Calu3 (cell line): ENCODE results near the gene LST1. TPM values are rescaled to one million over a fixed set of nuclear protein-coding genes. Genes with fewer than 3 reads are reported as not detected.
"Not testable (repeated sequence)": the region's sequence is repeated elsewhere in the genome, so short reads cannot be mapped to it uniquely, and the experiment has no call there.

ENCODE experiments used
- BruUV-seq: library from RNA; stranded (reverse); fragments of 400-500 nt; replicated peaks from 2 replicates; lab custom pipeline; 2021; lab: Mats Ljungman, UMichigan
- CTCF ChIA-PET: fragments of 300-600 bp; sonication (Branson Sonifier 250); formaldehyde crosslinking; loops from one replicate; lab custom pipeline; 2022; ENCODE audit warnings: antibody characterized with exemption; lab: Charles Lee
- DNase-seq: peaks from one replicate; pipeline ENCODE4 v3.0.0; 2022
- H3K27ac Mint-ChIP-seq: one replicate; pipeline ENCODE4 v1.8.0; 2022; ENCODE audit warnings: mixed read lengths; ENCODE audit not compliant: unreplicated experiment
- H3K27me3 Mint-ChIP-seq: one replicate; pipeline ENCODE4 v1.8.0; 2022; ENCODE audit warnings: mixed read lengths; ENCODE audit not compliant: unreplicated experiment
- H3K36me3 Mint-ChIP-seq: one replicate; pipeline ENCODE4 v1.8.0; 2022; ENCODE audit warnings: mild to moderate bottlenecking, moderate library complexity, mixed read lengths; ENCODE audit not compliant: insufficient read depth, unreplicated experiment
- H3K4me1 Mint-ChIP-seq: one replicate; pipeline ENCODE4 v1.8.0; 2022; ENCODE audit warnings: mild to moderate bottlenecking, low read depth, mixed read lengths; ENCODE audit not compliant: unreplicated experiment
- H3K4me3 Mint-ChIP-seq: one replicate; pipeline ENCODE4 v1.8.0; 2022; ENCODE audit warnings: mild to moderate bottlenecking, low read depth, moderate library complexity, mixed read lengths; ENCODE audit not compliant: unreplicated experiment
- H3K9me3 Mint-ChIP-seq: one replicate; pipeline ENCODE4 v1.8.0; 2022; ENCODE audit warnings: low read depth, mixed read lengths; ENCODE audit not compliant: unreplicated experiment
- CTCF ChIP-seq: fragments of 200-600 bp; IDR thresholded peaks from one replicate; pipeline ENCODE4 v1.8.0; 2022; ENCODE audit warnings: antibody characterized with exemption; ENCODE audit not compliant: unreplicated experiment
- intact Hi-C: fragments of 100-400 bp; cut with micrococcal nuclease; formaldehyde crosslinking; loops from one replicate; pipeline ENCODE4 v1.10.0; 2022; ENCODE audit not compliant: unreplicated experiment
- total RNA-seq: library from RNA; stranded (reverse); gene quantifications from 2 replicates; pipeline ENCODE4 v1.2.3, GENCODE V29; 2022

The LST1 gene
- total RNA-seq, 1 experiment from 2014 or later = 0.94 TPM

- Mint-ChIP-seq H3K9me3 (no peaks in the 10 kb centered on the region), H3K4me1 (no peaks in the 10 kb centered on the region), H3K27ac (no peak overlapping the region), H3K27me3 (peaks cover 31% of the 10 kb centered on the region), H3K4me3 (no peak overlapping the region), H3K36me3 (no peaks in the 10 kb centered on the region)
- no peak for DNase-seq
- CTCF ChIA-PET = interaction anchor here (0.6 to 2.1 kb wide), 5 partner anchors 8 to 294 kb away, joined by 3 to 10 read pairs (median 4); no protein-coding TSS in a partner anchor
- intact Hi-C loops = no loop called here
- no TSS peak for BruUV-seq
- TF ChIP-seq CTCF = no peak
Measured at GRCh38 chr6:31587791-31588777, 2.0 kb downstream of the LST1 start.

- Mint-ChIP-seq H3K9me3 (no peaks in the 10 kb centered on the region), H3K4me3 (no peak overlapping the region), H3K4me1 (no peaks in the 10 kb centered on the region), H3K36me3 (no peaks in the 10 kb centered on the region), H3K27me3 (peaks cover 31% of the 10 kb centered on the region), H3K27ac (no peak overlapping the region)
- intact Hi-C loops = no loop called here
- TF ChIP-seq CTCF = no peak
- BruUV-seq = no TSS peak
- no peak for DNase-seq
- CTCF ChIA-PET = interaction anchor here (1.5 kb wide), 1 partner anchor 12 kb away, joined by 5 read pairs; no protein-coding TSS in a partner anchor
Measured at GRCh38 chr6:31588871-31589650, 3.0 kb downstream of the LST1 start.

- BruUV-seq, H3K27ac Mint-ChIP-seq, H3K4me1 Mint-ChIP-seq, DNase-seq, H3K4me3 Mint-ChIP-seq, intact Hi-C loops, H3K9me3 Mint-ChIP-seq, H3K36me3 Mint-ChIP-seq: not testable (repeated sequence)
- peaks cover 31% of the 10 kb centered on the region for H3K27me3 Mint-ChIP-seq
- CTCF ChIA-PET = interaction anchor here (1.5 kb wide), 1 partner anchor 14 kb away, joined by 5 read pairs; no protein-coding TSS in a partner anchor
Measured at GRCh38 chr6:31590691-31591090, 4.6 kb downstream of the LST1 start.

- peaks cover 23% of the 10 kb centered on the region for H3K27me3 Mint-ChIP-seq
- no peak overlapping the region for H3K4me3 Mint-ChIP-seq
- TF ChIP-seq CTCF = no peak
- no peaks in the 10 kb centered on the region for H3K36me3 Mint-ChIP-seq
- no peaks in the 10 kb centered on the region for H3K9me3 Mint-ChIP-seq
- BruUV-seq = no TSS peak
- intact Hi-C loops = no loop called here
- CTCF ChIA-PET = interaction anchor here (0.7 to 1.7 kb wide), 2 partner anchors 44 to 360 kb away, joined by 4 to 8 read pairs; partner anchors contain the start of gene NFKBIL1
- H3K4me1 Mint-ChIP-seq = no peaks in the 10 kb centered on the region
- DNase-seq = no peak
- no peak overlapping the region for H3K27ac Mint-ChIP-seq
Measured at GRCh38 chr6:31592396-31592771, 6.3 kb downstream of the LST1 start.
